ENCODE measurements around the gene BAIAP3.
"Not testable (repeated sequence)": the region's sequence is repeated elsewhere in the genome, so short reads cannot be mapped to it uniquely, and the experiment has no call there.

- not testable (repeated sequence) for TF ChIP-seq CTCF (IDR thresholded peaks at IDR 0.05; ENCODE audit: low read depth, low read length, poor library complexity, severe bottlenecking); EZH2phosphoT487 (IDR thresholded peaks at IDR 0.05; ENCODE audit: borderline replicate concordance, low read length)
These were observed 5.3 kb upstream of the BAIAP3 start for GRCh38 chr16:1328136-1328535.

Data from DOHH2 (cell line).